Gastrocnemius medialis (tissue), 4 donors: ENCODE results near the gene JMJD1C.

Source experiments
- CTCF ChIP-seq, 5 experiments: fragments of 450-650 bp in 3 of 5; fragments of 200-600 bp in 2 of 5; sonication (generic) in 2 of 5; IDR thresholded peaks in 4 of 5; conservative IDR thresholded peaks in 1 of 5; 1 replicate in 4 of 5; 2 replicates in 1 of 5; pipeline ENCODE4 v1.5.1; 2016 to 2019; ENCODE audit warnings: antibody characterized with exemption in 5 of 5, mild to moderate bottlenecking in 3 of 5, moderate library complexity in 3 of 5
- POLR2A ChIP-seq, 2 donors: fragments of 450-650 bp; IDR thresholded peaks; one replicate each; pipeline ENCODE4 v1.6.1; 2017; ENCODE audit warnings: antibody characterized with exemption in 2 of 2, mild to moderate bottlenecking in 2 of 2, moderate library complexity in 2 of 2

DNA sequence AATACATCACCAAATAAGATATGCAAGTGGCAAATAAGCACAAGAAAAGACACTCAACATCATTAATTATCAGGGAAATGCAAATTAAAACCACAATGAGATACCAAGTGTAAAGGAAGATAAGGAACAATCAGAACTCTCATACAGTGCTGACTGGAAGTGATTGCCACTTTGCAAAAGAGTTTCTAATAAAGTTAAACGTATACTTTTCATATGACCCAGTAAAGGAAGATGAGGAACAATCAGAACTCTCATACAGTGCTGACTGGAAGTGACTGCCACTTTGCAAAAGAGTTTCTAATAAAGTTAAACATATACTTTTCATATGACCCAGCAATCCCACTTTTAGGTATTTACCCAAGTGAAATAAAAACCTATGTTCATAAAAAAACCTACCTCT, 12.2 kb upstream of the JMJD1C start:
- no peak for TF ChIP-seq CTCF (IDR thresholded peaks at IDR 0.05 in 4 of 5, conservative IDR thresholded peaks at IDR 0.05 in 1 of 5)
- no peak for TF ChIP-seq POLR2A (IDR thresholded peaks at IDR 0.05)
